ENCODE data around the gene CWC25. TPM values are rescaled to one million over a fixed set of nuclear protein-coding genes. Genes with fewer than 3 reads are reported as not detected.
"Not testable (repeated sequence)": the region's sequence is repeated elsewhere in the genome, so short reads cannot be mapped to it uniquely, and the experiment has no call there.

CWC25 gene
- total RNA-seq, 4 donors from 2014 or later, result 9.4 to 25.9 (median 16.8) TPM

GRCh38 chr17:38789185-38789584 lies 35.9 kb downstream of the CWC25 start:
- 0 to 8% methylated on average over 1 of the region's 1 CpG for WGBS, 2 donors
- TF ChIP-seq CTCF (IDR thresholded peaks at IDR 0.05), result no peak
- H3K4me1 ChIP-seq, result peaks cover 0 to 43% (median 4%) of the 10 kb centered on the region in 3 donors
- intact Hi-C loops (cut with DNase I), result no loop called here
- no peak for DNase-seq
- H3K9me3 ChIP-seq, result no peaks in the 10 kb centered on the region
- no peak overlapping the region for H3K4me3 ChIP-seq
- peaks cover 8 to 48% (median 15%) of the 10 kb centered on the region in 3 donors for H3K36me3 ChIP-seq
- H3K27me3 ChIP-seq, result no peaks in the 10 kb centered on the region
- H3K27ac ChIP-seq, result no peak overlapping the region

- 94 to 100% methylated on average over 4 of the region's 4 CpGs for WGBS, 2 donors
- H3K27ac ChIP-seq; H3K27me3 ChIP-seq; intact Hi-C loops (cut with DNase I); H3K4me3 ChIP-seq; H3K9me3 ChIP-seq; DNase-seq: not testable (repeated sequence)
- H3K36me3 ChIP-seq, result peaks cover 14 to 49% (median 24%) of the 10 kb centered on the region in 3 donors
- H3K4me1 ChIP-seq, result peaks cover 0 to 43% (median 4%) of the 10 kb centered on the region in 3 donors
Measured at GRCh38 chr17:38787999-38788398, 37.1 kb downstream of the CWC25 start.

GRCh38 chr17:38786372-38786771 lies 38.7 kb downstream of the CWC25 start:
- TF ChIP-seq POLR2A (IDR thresholded peaks at IDR 0.05) (no peak), CTCF (IDR thresholded peaks at IDR 0.05) (no peak)
- no peaks in the 10 kb centered on the region for H3K9me3 ChIP-seq
- H3K4me3 ChIP-seq, result no peak overlapping the region
- 35 to 83% methylated on average over 1 to 4 of the region's 6 CpGs for WGBS, 2 donors
- intact Hi-C loops (cut with DNase I), result no loop called here
- H3K4me1 ChIP-seq, result peaks cover 0 to 43% (median 4%) of the 10 kb centered on the region in 3 donors
- no peak for DNase-seq
- H3K27me3 ChIP-seq, result no peaks in the 10 kb centered on the region
- H3K36me3 ChIP-seq, result peaks cover 14 to 55% (median 38%) of the 10 kb centered on the region in 3 donors
- peak overlapping the region in 1 of 4 donors; percentile 29 for H3K27ac ChIP-seq

DNA sequence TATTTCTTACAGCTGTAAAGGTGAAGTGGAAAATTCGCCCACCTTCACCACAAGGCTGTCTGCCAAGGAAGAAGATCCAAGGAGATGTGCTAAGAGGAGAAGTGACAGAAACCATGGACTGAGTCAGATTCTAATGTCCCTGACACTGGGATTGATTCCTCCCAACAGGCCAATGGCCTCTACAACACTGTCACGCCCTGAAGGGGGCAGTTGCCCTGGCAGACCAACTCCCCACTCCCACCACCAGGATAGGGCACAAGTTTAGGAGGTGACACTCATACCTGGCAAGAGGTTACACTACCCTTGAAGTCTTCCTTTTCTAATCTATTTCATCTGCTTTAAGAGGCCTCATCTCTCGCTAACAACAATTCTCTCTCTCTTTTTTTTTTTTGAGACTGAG lies 41.9 kb downstream of the CWC25 start:
- Histone ChIP-seq H3K4me1 (peaks cover 0 to 20% (median 4%) of the 10 kb centered on the region in 3 donors), H3K9me3 (no peaks in the 10 kb centered on the region), H3K36me3 (peaks cover 39 to 86% (median 68%) of the 10 kb centered on the region in 3 donors), H3K4me3 (no peak overlapping the region), H3K27me3 (no peaks in the 10 kb centered on the region), H3K27ac (no peak overlapping the region)
- TF ChIP-seq CTCF (IDR thresholded peaks at IDR 0.05) (no peak), POLR2A (IDR thresholded peaks at IDR 0.05) (no peak)
- no peak for DNase-seq
- 93% methylated on average over 3 of the region's 3 CpGs for WGBS, 2 donors
- intact Hi-C loops (cut with DNase I), result no loop called here

GRCh38 chr17:38779965-38780752 lies 45.0 kb downstream of the CWC25 start:
- Histone ChIP-seq H3K27ac (no peak overlapping the region), H3K4me1 (no peaks in the 10 kb centered on the region), H3K27me3 (no peaks in the 10 kb centered on the region), H3K4me3 (no peak overlapping the region), H3K9me3 (no peaks in the 10 kb centered on the region), H3K36me3 (peaks cover 33 to 100% (median 71%) of the 10 kb centered on the region in 3 donors)
- no peak for DNase-seq
- TF ChIP-seq CTCF (IDR thresholded peaks at IDR 0.05), result no peak
- TF ChIP-seq POLR2A (IDR thresholded peaks at IDR 0.05), result no peak
- 82 to 90% methylated on average over 11 to 18 of the region's 23 CpGs for WGBS, 2 donors
- intact Hi-C loops (cut with DNase I), result no loop called here
